LNCaP clone FGC (cell line): ENCODE results near the gene ATP13A1.

Experiments used
- DNase-seq: peaks from one replicate; pipeline ENCODE4 v3.0.0-alpha.2; 2011; ENCODE audit warnings: low read depth
- H3K4me3 ChIP-seq: 2 replicates; pipeline ENCODE4 v1.5.1; 2011; ENCODE audit warnings: mild to moderate bottlenecking, low read depth, low read length, control low read depth
- TF ChIP-seq, protein P1 (sequence below): IDR thresholded peaks from 2 replicates; pipeline ENCODE4 v1.5.1; 2012; ENCODE audit warnings: mild to moderate bottlenecking; ENCODE audit not compliant: control insufficient read depth, insufficient read depth; ENCODE audit errors: extremely low read depth

The ATP13A1 gene

DNA sequence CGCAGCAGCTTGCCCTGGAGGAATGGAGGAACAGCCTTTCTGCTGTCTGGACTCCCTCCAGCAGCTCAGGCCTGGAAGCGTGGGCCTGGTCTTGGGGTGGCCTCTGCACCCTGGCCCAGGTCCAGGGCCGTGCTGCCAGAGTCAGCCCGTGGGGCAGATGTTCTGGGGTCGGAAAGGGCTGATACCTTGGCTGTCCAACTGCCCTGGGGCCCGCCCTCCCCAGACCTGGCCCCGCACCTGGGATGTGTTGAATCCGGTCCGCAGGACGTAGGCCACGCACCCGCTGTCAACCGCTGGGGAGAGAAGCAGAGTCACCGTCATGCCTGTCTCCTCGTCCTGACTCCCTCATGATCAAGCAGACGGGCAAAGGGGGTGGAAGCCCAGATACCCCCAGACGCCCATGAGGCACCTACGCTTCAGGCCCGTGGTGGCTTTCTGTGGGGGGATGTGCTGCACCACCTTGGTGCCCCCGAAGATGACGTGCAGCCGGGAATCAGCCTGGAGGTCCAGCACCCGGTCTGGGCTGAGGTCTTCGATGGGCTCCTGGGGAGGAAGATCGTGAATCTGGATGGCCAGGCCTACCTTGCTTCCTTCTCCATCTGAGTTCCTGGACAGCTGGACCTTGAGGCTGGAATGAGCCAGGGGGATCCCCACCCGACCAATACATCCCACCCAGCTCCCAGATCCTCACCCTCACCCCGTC is 7.7 kb downstream of the ATP13A1 start:
- no peak for DNase-seq
- no peak overlapping the region for H3K4me3 ChIP-seq
- TF ChIP-seq, protein P1, sequence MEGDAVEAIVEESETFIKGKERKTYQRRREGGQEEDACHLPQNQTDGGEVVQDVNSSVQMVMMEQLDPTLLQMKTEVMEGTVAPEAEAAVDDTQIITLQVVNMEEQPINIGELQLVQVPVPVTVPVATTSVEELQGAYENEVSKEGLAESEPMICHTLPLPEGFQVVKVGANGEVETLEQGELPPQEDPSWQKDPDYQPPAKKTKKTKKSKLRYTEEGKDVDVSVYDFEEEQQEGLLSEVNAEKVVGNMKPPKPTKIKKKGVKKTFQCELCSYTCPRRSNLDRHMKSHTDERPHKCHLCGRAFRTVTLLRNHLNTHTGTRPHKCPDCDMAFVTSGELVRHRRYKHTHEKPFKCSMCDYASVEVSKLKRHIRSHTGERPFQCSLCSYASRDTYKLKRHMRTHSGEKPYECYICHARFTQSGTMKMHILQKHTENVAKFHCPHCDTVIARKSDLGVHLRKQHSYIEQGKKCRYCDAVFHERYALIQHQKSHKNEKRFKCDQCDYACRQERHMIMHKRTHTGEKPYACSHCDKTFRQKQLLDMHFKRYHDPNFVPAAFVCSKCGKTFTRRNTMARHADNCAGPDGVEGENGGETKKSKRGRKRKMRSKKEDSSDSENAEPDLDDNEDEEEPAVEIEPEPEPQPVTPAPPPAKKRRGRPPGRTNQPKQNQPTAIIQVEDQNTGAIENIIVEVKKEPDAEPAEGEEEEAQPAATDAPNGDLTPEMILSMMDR, result no peak

DNA sequence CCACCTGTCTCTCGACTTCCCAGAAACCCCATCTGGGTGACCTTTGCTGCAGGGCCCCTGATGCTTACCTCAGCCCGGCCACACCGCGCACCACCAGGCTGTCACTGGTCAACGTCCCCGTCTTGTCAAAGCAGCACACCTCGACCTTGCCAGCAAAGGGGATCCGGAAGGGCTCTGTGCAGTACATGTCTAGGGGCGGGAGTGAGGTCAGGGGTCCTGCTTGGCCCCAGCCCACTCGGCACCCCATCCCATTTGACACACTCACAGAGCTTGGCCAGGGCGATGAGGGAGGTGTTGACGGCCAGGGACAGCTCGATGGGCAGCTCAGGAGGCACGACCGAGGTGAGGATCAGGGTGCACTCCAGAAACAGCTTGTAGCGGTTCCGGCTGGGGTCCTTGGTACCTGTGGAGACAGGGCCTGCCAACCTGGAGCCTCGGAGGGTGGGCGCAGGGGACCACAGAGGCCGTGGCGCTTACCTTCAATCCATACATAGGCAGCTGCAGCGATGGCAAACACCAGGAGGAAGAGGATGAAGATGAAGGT is 8.4 kb downstream of the ATP13A1 start:
- DNase-seq, result no peak
- TF ChIP-seq, protein P1, result no peak
- H3K4me3 ChIP-seq, result no peak overlapping the region

DNA sequence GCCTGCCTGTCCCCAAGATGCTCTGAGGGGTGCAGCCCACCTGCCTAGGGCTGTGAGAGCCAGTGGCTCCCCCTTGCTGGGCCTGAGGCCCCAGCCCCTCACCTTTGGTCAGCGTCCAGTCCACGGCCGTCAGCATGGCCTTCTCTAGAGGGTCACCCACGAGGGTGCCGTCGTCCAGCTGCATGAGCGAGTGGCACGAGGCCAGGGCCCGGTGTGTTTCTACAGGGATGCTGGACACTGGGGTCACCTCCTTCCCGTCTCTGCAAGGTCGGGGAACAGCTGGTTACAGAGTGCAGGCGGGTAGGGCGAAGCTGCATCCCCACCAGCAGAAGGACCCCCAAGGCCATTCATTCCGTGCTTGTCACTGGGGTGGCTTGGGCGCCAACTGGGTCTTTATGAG is 9.0 kb downstream of the ATP13A1 start:
- H3K4me3 ChIP-seq, result no peak overlapping the region
- TF ChIP-seq, protein P1, result no peak
- no peak for DNase-seq

DNA sequence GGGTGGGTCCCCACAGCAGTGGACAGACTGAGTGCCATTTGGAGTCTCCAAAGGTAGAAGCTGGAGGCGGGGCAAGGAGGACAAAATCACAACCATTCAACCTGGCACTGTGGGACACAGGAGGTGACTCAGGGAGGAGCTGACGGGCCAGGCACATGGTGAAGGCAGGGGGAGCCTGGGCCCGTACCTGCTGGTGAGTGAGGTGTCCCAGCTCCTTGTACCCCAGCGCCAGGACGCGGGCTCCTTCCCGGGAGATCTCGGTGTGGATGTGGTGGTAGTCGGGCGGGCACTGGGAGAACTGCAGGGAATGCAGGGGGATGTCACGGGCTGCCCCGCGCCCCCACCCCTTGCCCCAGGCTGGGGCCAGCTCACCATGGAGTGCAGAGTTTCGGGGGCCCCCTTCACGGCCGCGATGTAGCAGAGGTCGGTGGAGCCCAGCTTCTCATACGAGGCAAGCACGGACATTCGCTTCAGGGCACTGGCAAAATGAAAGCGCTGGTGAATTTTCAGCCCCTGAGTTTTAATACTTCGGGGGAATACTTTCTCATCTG is 9.8 kb downstream of the ATP13A1 start:
- no peak overlapping the region for H3K4me3 ChIP-seq
- TF ChIP-seq, protein P1, result no peak
- no peak for DNase-seq

DNA sequence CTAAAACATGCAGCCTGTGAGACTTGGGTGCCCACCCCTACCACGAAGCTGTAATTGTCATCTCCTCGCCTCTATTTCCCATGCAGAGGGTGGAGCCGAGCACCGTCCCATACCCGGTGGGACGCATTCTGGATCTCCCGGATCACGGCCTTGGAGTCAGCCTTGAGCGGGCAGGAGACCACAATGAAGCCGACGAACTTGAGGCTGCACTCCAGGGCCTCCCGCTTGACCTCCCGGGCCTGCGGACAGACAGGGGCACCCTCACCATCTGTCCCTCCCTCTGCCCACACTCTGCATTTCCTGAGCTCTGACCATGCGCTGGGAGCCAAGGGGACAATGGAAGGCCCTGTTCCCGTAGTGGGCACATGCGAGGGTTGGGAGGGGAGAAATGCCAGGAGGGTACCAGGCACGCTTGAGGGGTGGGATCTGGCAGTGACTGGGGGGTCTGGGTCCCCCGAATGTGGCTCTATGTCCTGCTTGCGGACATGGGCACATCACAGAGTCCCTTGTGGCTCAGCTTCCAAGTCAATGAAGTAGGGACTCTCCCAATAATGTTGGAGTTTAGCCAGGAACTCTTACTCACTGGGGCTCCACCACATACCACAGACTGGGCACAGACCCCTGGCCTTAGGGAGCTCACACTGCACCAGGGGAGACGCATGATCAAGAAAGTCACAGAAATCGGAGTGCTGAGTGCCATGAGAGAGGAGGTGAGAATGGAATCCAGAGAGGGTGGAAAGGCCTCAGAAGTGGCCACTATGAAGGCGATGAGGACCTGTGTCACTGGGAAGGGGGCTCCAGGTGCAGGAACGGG is 10.8 kb downstream of the ATP13A1 start:
- H3K4me3 ChIP-seq, result no peak overlapping the region
- DNase-seq, result no peak
- TF ChIP-seq, protein P1, result no peak

DNA sequence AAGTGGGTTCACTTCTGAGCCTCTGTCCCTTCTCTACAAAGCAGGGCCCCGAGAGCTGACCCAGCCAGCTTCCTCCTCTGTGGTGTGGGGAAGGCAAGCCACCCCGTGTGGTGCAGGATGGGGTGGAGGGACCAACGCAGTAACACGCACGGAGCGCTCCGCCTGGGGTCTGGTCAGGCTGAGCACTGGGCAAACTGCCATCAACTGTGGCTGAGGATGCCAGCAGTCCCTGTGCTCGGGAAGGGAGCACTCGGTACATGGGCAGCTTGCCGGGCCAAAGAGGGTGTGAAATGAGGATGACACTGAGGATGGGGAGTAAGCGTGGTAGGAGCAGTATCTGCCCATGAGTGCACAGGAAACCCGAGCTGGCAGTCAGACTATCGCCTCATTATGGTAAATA is 12.4 kb downstream of the ATP13A1 start:
- TF ChIP-seq, protein P1, result no peak
- DNase-seq, result no peak
- H3K4me3 ChIP-seq, result no peak overlapping the region
